ENCODE data around the gene CDH4.
"Not testable (repeated sequence)": the region's sequence is repeated elsewhere in the genome, so short reads cannot be mapped to it uniquely, and the experiment has no call there.

The CDH4 gene

DNA sequence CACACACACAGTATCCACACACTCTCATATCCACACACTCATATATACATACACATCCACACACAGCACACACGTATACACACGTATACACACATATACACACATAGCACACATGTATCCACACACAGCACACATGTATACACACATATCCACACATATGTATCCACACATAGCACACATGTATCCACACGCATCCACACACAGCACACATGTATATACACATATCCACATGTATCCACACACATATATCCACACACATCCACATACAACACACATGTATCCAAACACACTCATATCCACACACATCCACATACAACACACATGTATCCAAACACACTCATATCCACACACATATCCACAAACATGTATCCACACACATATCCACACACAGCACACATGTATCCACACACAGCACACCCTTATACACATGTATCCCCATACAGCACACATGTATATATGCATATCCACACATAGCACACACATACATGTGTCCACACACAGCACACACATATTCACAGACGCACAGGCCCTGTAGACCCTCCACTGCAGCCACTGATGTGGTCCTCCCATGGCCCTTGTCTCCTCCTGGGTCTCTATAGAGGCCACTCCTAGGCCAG lies 172.1 kb downstream of the CDH4 start:
- DNase-seq = no peak

- DNase-seq = no peak
Measured at GRCh38 chr20:61424628-61425420, 172.8 kb downstream of the CDH4 start.

DNA sequence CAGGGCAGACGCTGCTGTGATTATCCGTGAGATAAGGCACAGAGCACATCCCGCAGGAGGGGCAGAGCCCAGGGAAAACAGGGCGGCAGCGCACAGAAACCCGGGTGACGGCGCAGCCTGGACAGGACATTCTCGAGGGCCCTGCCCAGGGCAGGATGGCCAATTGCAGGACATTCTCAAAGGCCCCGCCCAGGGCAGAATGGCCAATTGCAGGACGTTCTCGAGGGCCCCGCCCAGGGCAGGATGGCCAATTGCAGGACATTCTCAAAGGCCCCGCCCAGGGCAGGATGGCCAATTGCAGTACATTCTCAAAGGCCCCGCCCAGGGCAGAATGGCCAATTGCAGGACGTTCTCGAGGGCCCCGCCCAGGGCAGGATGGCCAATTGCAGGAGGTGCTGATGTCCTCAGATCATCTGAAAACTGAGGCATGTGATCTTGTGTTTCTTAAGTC lies 173.5 kb downstream of the CDH4 start:
- not testable (repeated sequence) for DNase-seq

GRCh38 chr20:61426352-61426751 lies 174.3 kb downstream of the CDH4 start:
- no peak for DNase-seq

- no peak for DNase-seq
Measured at GRCh38 chr20:61429458-61430227, 177.6 kb downstream of the CDH4 start.

DNA sequence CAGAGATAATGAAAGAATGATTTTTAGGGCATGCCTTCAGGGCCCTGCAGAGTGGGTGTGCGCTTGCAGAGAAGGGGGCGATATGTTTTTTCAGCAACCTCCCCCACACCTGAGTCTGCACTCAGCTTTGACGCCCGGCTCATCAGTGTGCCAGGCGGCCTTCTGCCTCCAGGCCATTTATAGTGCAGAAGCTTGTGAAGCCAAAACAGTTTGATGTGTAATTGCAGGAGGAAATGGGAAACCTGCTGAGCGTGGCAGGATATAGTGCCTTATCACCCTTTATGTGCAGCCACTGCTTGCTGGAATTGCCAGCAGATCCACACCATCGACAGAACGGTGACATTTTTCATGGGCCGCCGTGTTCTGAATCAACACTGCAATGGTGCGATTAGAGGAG lies 178.2 kb downstream of the CDH4 start:
- DNase-seq = no peak

GRCh38 chr20:61433176-61433575 lies 181.1 kb downstream of the CDH4 start:
- DNase-seq = no peak

- DNase-seq = no peak
Measured at GRCh38 chr20:61433816-61434215, 181.8 kb downstream of the CDH4 start.

- DNase-seq = no peak
Measured at GRCh38 chr20:61434341-61434781, 182.3 kb downstream of the CDH4 start.

- no peak for DNase-seq
Measured at GRCh38 chr20:61435184-61435822, 183.2 kb downstream of the CDH4 start.

GRCh38 chr20:61435823-61436220 lies 183.8 kb downstream of the CDH4 start:
- no peak for DNase-seq

DNA sequence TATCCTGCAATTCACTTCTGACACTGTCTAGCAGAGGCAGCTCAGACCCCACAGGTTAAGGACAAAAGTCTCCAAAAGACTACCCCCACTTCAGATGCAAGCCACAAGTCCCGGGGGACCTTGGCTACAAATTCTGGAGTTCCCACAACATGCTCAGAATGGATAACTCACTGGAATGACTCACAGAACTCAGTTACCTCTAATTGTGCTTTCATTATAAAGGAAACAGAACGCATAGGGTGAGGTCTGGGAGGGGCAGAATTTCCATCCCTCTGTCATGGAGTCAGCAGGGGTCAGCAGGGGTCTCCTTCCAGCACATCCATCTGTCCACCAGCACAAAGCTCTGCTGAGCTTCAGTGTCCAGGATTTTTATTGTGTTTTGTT lies 184.2 kb downstream of the CDH4 start:
- DNase-seq = no peak

GRCh38 chr20:61436667-61437279 lies 184.7 kb downstream of the CDH4 start:
- no peak for DNase-seq

DNA sequence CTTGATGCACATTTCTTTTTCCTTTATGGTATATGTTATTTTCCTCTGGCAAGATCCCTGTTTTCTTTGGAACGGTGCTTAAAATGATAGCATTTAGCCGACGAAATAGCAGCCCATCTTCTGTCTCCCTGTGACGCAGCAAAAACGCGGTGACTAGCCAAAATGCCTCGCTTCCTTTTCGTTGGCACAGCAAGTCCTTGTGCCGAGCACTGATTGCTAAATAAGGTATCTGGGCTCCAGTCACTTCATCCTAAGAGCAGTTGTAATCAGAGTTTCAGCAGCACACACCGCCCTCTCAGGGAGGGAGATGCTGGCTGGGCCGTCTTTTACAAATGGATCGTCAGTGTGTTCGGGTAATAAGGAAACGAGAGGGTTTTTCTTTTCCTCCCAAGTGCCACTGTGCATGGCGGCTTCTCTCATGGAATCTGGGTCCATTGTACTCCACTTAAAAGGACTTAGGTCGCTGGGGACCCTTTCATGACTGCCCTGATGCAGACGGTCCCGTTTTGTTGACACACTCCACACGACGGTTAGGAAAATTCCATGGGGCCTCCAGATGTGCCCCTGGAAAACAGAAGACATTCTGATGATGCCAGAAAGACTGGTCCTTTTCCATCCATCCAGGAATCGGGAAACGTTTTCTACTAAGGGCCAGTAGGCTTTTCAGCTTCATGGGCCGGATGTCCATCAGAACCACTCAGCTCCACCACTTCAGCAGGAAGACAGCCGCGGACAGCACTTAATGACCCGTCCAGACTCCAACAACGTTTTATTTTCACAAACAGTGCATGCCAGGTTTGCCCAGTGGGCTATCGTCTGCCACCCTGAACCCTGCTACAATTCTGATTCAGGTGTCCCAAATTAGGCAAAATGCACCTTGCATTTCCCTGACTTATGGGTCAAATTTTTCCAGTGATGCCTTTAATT lies 185.5 kb downstream of the CDH4 start:
- DNase-seq = no peak

DNA sequence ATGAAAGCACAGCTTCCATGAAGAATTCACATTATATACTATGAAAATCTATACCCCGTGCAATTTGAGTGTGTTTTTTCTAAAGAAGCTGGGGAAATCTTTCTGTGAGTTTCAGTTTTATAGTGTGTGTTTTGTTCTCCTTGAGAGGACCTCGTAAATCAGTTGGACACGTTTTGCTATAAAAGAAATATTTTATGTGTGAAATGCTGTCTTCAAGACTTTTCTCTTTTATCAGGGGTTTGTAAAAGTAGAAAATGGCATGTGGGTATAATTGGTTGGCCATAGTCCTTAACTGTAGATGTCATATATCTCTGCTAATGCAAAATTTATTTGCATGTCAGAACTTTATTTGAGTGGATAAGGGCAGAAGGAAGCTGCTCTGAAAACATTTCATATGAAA lies 186.2 kb downstream of the CDH4 start:
- no peak for DNase-seq

DNA sequence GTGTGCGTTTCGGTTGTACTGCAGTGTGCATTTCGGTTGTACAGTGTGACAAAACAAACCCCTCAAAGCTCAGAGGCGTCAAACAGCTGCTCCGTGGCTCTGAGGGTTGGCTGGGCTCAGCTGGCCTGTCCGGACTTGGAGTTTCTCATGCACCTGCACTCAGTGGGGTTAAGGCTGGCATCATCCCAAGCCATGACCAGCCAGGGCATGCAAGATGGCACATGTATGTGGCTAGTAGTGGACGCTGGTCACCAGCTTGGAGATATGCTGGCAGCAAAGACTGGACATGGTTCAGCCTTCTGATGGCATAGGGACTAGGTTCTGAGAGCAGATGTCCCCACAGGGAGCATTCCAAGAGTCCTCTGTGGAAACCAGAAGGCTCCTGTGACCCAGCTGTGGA lies 187.2 kb downstream of the CDH4 start:
- DNase-seq = no peak

DNA sequence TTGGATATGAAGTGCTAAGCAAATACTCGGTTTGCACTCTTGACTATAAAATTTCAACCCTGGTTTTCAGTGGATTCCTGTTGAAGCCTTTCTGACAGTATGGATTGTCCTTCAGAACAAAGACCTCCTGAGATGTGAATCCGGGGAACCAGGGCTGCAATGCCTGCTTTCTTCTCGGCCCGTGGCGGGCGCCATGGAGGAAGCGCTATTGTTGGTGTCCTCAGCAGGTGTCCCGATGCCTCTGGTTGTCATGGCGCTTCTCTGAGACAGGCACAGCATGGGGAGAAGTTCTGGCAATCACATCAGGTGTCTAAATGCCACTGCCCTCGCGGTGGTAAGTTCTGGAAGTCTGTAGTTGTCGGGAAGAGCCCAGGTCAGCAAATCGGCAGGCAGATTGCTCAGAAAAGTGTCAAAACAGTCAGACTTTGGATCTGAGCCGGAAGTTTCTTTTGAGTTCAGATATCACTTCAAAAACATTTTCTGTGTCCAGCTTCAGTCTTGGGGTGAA lies 188.5 kb downstream of the CDH4 start:
- no peak for DNase-seq

- DNase-seq = no peak
Measured at GRCh38 chr20:61441537-61441936, 189.5 kb downstream of the CDH4 start.

DNA sequence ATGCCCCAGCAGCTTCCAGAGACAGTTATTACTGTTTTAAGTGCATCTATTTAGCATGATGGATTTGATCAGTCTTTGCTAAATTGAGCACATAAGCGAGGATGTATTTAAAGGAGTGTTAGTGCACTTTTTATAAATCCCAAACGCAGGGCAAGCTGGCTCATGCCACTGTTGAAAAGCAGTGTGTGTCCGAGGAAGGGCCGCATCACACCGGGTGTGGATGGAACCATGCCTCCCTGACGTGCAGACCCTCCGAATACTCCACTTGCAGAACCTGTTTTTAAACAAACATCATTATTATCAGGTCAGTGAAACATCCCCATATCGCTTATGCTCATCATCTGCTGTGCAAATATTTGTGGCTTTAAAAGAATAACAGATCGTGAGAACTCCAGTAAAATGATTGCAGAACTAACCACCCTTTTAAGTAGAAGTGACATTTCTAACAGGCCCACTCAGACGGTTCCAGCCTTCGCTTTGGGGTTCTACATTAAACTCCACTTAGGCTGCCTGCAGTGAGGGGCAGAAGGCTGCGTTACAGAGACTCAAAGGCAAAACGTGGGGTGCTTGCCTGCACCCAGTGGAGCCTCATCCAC lies 190.1 kb downstream of the CDH4 start:
- no peak for DNase-seq

- DNase-seq = no peak
Measured at GRCh38 chr20:61442718-61443117, 190.7 kb downstream of the CDH4 start.

Data from hematopoietic multipotent progenitor cell treated with erythropoietin and hydrocortisone succinate and interleukin-3 and kit ligand, for 6 days (in vitro differentiated cells).